Lung (tissue), 12 donors: ENCODE results near the gene RNF183. TPM values are rescaled to one million over a fixed set of nuclear protein-coding genes. Genes with fewer than 3 reads are reported as not detected.

Source experiments
- ATAC-seq: fragments of 200-7000 bp; cut with Tn5 transposase; one replicate; pipeline ENCODE4 v1.9.1; 2020; ENCODE audit warnings: moderate number of reproducible peaks; ENCODE audit not compliant: insufficient read depth, low FRiP score
- DNase-seq, 3 donors: peaks; one replicate each; pipeline ENCODE4 v3.0.0-alpha.2; 2013 to 2017
- H3K27ac ChIP-seq, 2 donors: one replicate each; pipeline ENCODE4 v1.5.1; 2013; ENCODE audit warnings: mild to moderate bottlenecking in 2 of 2, moderate library complexity in 2 of 2, control low read depth in 1 of 2, inconsistent platforms in 1 of 2, low read depth in 1 of 2, low read length in 1 of 2
- H3K27me3 ChIP-seq, 3 donors: one replicate each; pipeline ENCODE4 v1.5.1; 2013; ENCODE audit warnings: low read length in 2 of 3; ENCODE audit not compliant: control insufficient read depth in 3 of 3, insufficient read depth in 3 of 3
- H3K36me3 ChIP-seq, 4 donors: one replicate each; pipeline ENCODE4 v1.5.1; 2013; ENCODE audit warnings: low read length in 4 of 4, mild to moderate bottlenecking in 1 of 4, moderate library complexity in 1 of 4; ENCODE audit not compliant: control insufficient read depth in 4 of 4, insufficient read depth in 4 of 4
- H3K4me1 ChIP-seq, 5 donors: one replicate each; pipeline ENCODE4 v1.5.1; 2013; ENCODE audit warnings: low read length in 5 of 5, mild to moderate bottlenecking in 2 of 5, moderate library complexity in 1 of 5; ENCODE audit not compliant: control insufficient read depth in 5 of 5, insufficient read depth in 5 of 5
- H3K4me3 ChIP-seq: one replicate; pipeline ENCODE4 v1.5.1; 2013; ENCODE audit warnings: mild to moderate bottlenecking, control low read depth, moderate library complexity
- H3K9ac ChIP-seq, 2 donors: one replicate each; pipeline ENCODE4 v1.5.1; 2013; ENCODE audit warnings: low read length in 2 of 2, control low read depth in 1 of 2; ENCODE audit not compliant: insufficient read depth in 1 of 2
- H3K9me3 ChIP-seq, 4 donors: one replicate each; pipeline ENCODE4 v1.5.1; 2013; ENCODE audit warnings: low read length in 3 of 4, mild to moderate bottlenecking in 1 of 4, moderate library complexity in 1 of 4; ENCODE audit not compliant: control insufficient read depth in 4 of 4, insufficient read depth in 3 of 4
- CTCF ChIP-seq: IDR thresholded peaks from 2 replicates; pipeline ENCODE4 v1.5.1; 2012; ENCODE audit warnings: mild to moderate bottlenecking; ENCODE audit errors: control extremely low read depth, extremely low read depth
- WGBS, 2 donors: extraction: QIAGEN DNeasy Blood & Tissue Kit; methylation state at CpG; one replicate each; pipeline ENCODE4 v1.1.7; 2013; 5-methylcytosine and 5-hydroxymethylcytosine counted together
- polyA plus RNA-seq, 2 donors: library from polyadenylated mRNA; stranded (reverse); fragments of 200-250 nt; gene quantifications; one replicate each; pipeline ENCODE4 v1.2.1, GENCODE V29; 2013
- total RNA-seq, 2 donors: library from RNA; depleted of rRNA in 1 of 2; stranded (reverse); fragments of >200 nt in 1 of 2; gene quantifications; one replicate each; pipeline ENCODE4 v1.2.1, GENCODE V29; 2014 to 2021
- donor health status: control.
- donor health status: control.
- donor health status: Bipolar disorder and iron deficiency.
- donor health status: healthy.
- donor health status: DM: yes; HTN: yes; CAD: no.

Gene RNF183
- total and polyA plus RNA-seq, 4 donors = 0.12 to 1.1 (median 0.56) TPM

- no peak for TF ChIP-seq CTCF
- Histone ChIP-seq H3K36me3 (peaks cover 34 to 60% (median 52%) of the 10 kb centered on the region in 4 donors), H3K9me3 (no peaks in the 10 kb centered on the region), H3K27me3 (no peaks in the 10 kb centered on the region), H3K9ac (no peak overlapping the region), H3K4me1 (peaks cover 0 to 4% (median 2%) of the 10 kb centered on the region in 5 donors), H3K4me3 (no peak overlapping the region), H3K27ac (no peak overlapping the region)
- DNase-seq = no peak
- no peak for ATAC-seq
- WGBS, 2 donors = 97 to 98% methylated on average over 4 of the region's 4 CpGs
Measured at GRCh38 chr9:113281356-113281755, 21.8 kb downstream of the RNF183 start.

DNA sequence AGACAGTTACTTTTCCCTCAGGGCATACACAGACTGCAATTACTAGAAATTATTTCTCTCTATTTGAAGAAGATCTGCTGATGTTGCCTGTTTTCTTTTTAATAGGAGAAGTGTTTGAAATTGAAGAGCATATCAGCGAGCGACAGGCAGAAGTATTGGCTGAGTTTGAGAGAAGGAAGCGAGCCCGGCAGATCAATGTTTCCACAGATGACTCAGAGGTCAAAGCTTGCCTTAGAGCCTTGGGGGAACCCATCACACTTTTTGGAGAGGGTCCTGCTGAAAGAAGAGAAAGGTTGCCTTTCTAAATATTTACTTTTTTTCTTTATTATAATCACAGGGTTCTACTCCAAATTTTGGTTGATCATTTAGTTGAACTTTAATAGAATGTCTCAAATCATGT lies 24.3 kb downstream of the RNF183 start:
- peaks cover 26 to 43% (median 38%) of the 10 kb centered on the region in 4 donors for H3K36me3 ChIP-seq

GRCh38 chr9:113275157-113276131 lies 27.7 kb downstream of the RNF183 start, which contains the start of the genes CDC26 and PRPF4:
TSS of gene CDC26 (minus strand) at chr9:113275572. CDS start at chr9:113272507, 3,065 bp downstream.
TSS of gene PRPF4 (plus strand) at chr9:113275658. CDS start at chr9:113275744, 86 bp downstream.
- ATAC-seq (peak; percentile 96), DNase-seq (peak; percentile 99)
- peaks cover 0 to 18% (median 7%) of the 10 kb centered on the region in 5 donors for H3K4me1 ChIP-seq
- TF ChIP-seq CTCF = no peak
- H3K9me3 ChIP-seq = no peaks in the 10 kb centered on the region
- peak within 1 kb of the TSS; percentile 92 to 96 for H3K27ac ChIP-seq
- no peaks in the 10 kb centered on the region for H3K27me3 ChIP-seq
- peaks cover 25 to 41% (median 31%) of the 10 kb centered on the region in 4 donors for H3K36me3 ChIP-seq
- WGBS, 2 donors = 0% methylated on average over 63 of the region's 63 CpGs
- H3K9ac ChIP-seq = peak within 1 kb of the TSS; percentile 99
- H3K4me3 ChIP-seq = peak within 1 kb of the TSS; percentile 78

More for the DNA sequence above, 24.3 kb downstream of the RNF183 start:
- ATAC-seq (no peak), DNase-seq (no peak)
- H3K27me3 ChIP-seq = no peaks in the 10 kb centered on the region
- no peak for TF ChIP-seq CTCF
- no peak overlapping the region for H3K27ac ChIP-seq
- 91 to 93% methylated on average over 4 of the region's 4 CpGs for WGBS, 2 donors
- peaks cover 0 to 18% (median 7%) of the 10 kb centered on the region in 5 donors for H3K4me1 ChIP-seq
- H3K9me3 ChIP-seq = no peaks in the 10 kb centered on the region
- H3K9ac ChIP-seq = no peak overlapping the region
- no peak overlapping the region for H3K4me3 ChIP-seq
